Prostate gland (tissue), 2 donors: ENCODE results near the gene IQCM.

Experiments
- POLR2AphosphoS5 ChIP-seq: sonication (generic); formaldehyde crosslinking; IDR thresholded peaks from one replicate; pipeline ENCODE4 v1.6.1; 2017; ENCODE audit warnings: antibody characterized with exemption
- TF ChIP-seq, protein P1 (sequence below), 4 experiments: fragments of 200-600 bp in 2 of 4; fragments of 450-650 bp in 2 of 4; sonication (generic) in 2 of 4; IDR thresholded peaks; 1 replicate in 3 of 4; 2 replicates in 1 of 4; pipeline ENCODE4 v1.5.1; 2016 to 2019; ENCODE audit warnings: antibody characterized with exemption in 4 of 4, mild to moderate bottlenecking in 2 of 4, moderate library complexity in 2 of 4

DNA sequence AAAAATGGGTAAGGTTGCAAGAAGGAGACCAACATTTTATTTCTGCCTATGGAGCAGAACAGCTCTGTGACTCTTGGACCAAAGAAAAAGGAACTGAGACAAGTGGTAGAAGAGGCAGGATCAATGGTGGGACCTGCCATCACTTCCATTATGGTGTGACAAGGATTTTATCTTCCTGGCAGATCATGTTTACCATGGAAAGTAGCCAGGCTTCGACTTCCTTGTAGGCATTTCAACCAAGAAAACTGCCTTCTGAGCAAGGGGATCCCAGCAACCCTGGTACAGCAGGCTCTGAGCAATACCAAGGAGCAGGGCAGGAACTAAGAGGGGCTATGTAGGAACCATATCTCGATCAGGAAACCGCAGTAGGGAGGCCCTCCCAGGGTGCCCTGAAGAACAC lies 317.4 kb downstream of the IQCM start:
- TF ChIP-seq, protein P1, sequence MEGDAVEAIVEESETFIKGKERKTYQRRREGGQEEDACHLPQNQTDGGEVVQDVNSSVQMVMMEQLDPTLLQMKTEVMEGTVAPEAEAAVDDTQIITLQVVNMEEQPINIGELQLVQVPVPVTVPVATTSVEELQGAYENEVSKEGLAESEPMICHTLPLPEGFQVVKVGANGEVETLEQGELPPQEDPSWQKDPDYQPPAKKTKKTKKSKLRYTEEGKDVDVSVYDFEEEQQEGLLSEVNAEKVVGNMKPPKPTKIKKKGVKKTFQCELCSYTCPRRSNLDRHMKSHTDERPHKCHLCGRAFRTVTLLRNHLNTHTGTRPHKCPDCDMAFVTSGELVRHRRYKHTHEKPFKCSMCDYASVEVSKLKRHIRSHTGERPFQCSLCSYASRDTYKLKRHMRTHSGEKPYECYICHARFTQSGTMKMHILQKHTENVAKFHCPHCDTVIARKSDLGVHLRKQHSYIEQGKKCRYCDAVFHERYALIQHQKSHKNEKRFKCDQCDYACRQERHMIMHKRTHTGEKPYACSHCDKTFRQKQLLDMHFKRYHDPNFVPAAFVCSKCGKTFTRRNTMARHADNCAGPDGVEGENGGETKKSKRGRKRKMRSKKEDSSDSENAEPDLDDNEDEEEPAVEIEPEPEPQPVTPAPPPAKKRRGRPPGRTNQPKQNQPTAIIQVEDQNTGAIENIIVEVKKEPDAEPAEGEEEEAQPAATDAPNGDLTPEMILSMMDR (IDR thresholded peaks at IDR 0.05): no peak
- TF ChIP-seq POLR2AphosphoS5: no peak
